Lower lobe of right lung (tissue), 2 donors: ENCODE measurements around the gene PUS1. TPM values are rescaled to one million over a fixed set of nuclear protein-coding genes. Genes with fewer than 3 reads are reported as not detected.

Source experiments
- ATAC-seq, 2 donors: fragments of 200-7000 bp; cut with Tn5 transposase; one replicate each; pipeline ENCODE4 v1.9.1; 2020 to 2022; ENCODE audit warnings: mild to moderate bottlenecking in 2 of 2, moderate library complexity in 2 of 2
- DNase-seq: peaks from one replicate; pipeline ENCODE4 v3.0.0-alpha.2; 2020
- H3K27ac ChIP-seq: fragments of 200-600 bp; one replicate; pipeline ENCODE4 v1.8.0; 2022
- H3K27me3 ChIP-seq: fragments of 200-600 bp; one replicate; pipeline ENCODE4 v1.8.0; 2022; ENCODE audit warnings: low read depth
- H3K36me3 ChIP-seq: fragments of 200-600 bp; one replicate; pipeline ENCODE4 v1.8.0; 2022; ENCODE audit warnings: mild to moderate bottlenecking
- H3K4me1 ChIP-seq: fragments of 200-600 bp; one replicate; pipeline ENCODE4 v1.8.0; 2022
- H3K4me3 ChIP-seq: fragments of 200-600 bp; one replicate; pipeline ENCODE4 v1.8.0; 2022; ENCODE audit warnings: mild to moderate bottlenecking
- H3K9me3 ChIP-seq: fragments of 200-600 bp; one replicate; pipeline ENCODE4 v1.8.0; 2022
- CTCF ChIP-seq: fragments of 200-600 bp; IDR thresholded peaks from one replicate; pipeline ENCODE4 v1.8.0; 2022; ENCODE audit warnings: antibody characterized with exemption, mild to moderate bottlenecking
- intact Hi-C: fragments of 100-400 bp; cut with DNase I; formaldehyde crosslinking; loops from one replicate; pipeline ENCODE4 v1.11.0; 2022
- total RNA-seq: library from RNA; stranded (reverse); fragmentation: NEBNext Ultra II Directional; extraction: Animal tissue kit (Norgen Biotek cat#: 25700); gene quantifications from one replicate; pipeline ENCODE4 v1.2.1, GENCODE V29; 2021
- donor health status: DM: no; HTN: yes; CAD: no; lungs with severe emphysema.

Gene PUS1
- total RNA-seq, 1 donor from 2014 or later: 19.1 TPM

DNA sequence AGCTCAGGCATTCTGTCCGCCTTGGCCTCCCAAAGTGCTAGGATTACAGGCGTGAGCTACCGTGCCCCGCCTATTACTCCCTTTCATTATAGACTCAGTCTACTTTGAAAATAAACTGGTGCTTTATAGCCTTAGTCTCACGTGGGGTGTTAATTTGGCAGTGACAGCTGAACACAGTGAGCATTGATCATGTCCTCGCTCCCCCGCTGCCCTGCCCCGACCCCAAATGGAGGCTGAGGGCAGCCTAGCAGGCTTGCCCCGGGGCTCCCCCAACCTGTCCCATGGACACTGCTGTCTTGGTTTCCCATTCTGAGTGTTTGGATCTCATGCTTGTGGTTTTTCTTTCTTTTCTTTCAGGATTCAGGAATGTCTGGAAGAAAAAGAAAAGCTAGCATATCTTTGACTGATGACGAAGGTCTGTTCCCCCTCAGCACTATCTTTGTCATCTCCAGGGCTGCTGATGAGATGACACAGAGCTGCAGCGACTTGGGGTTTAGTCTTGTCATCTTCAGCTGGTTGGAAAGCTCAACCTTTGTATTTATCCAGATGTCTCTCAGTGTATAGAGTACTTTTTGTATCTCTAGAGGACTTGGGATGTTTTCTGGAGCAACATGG, 62.8 kb downstream of the PUS1 start:
- Histone ChIP-seq H3K36me3 (peaks cover 94% of the 10 kb centered on the region), H3K27ac (no peak overlapping the region), H3K9me3 (no peaks in the 10 kb centered on the region), H3K27me3 (no peaks in the 10 kb centered on the region), H3K4me1 (no peaks in the 10 kb centered on the region), H3K4me3 (no peak overlapping the region)
- DNase-seq (no peak), ATAC-seq (no peak)
- intact Hi-C loops: no loop called here
- no peak for TF ChIP-seq CTCF

- Histone ChIP-seq H3K4me1 (no peaks in the 10 kb centered on the region), H3K27me3 (no peaks in the 10 kb centered on the region), H3K4me3 (no peak overlapping the region), H3K9me3 (no peaks in the 10 kb centered on the region), H3K36me3 (peaks cover 87% of the 10 kb centered on the region), H3K27ac (no peak overlapping the region)
- ATAC-seq (no peak), DNase-seq (no peak)
- intact Hi-C loops: no loop called here
- no peak for TF ChIP-seq CTCF
Observed at GRCh38 chr12:131994589-131994988, 65.5 kb downstream of the PUS1 start.

Other genes with a start within 250 kb of the PUS1 start
- gene SFSWAP, start 218.2 kb upstream of the PUS1 start, total RNA-seq: 46.9 TPM
- 2.5 TPM for gene MMP17, start 100.9 kb upstream of the PUS1 start, total RNA-seq
- 32.2 TPM for gene ULK1, start 34.7 kb upstream of the PUS1 start, total RNA-seq
- gene EP400, start 20.7 kb downstream of the PUS1 start, total RNA-seq: 46.2 TPM
- gene DDX51, start 215.0 kb downstream of the PUS1 start, total RNA-seq: 11.9 TPM
- gene NOC4L, start 215.2 kb downstream of the PUS1 start, total RNA-seq: 15.8 TPM